IMR-90 (cell line): ENCODE measurements around the gene PLCD1. TPM values are rescaled to one million over a fixed set of nuclear protein-coding genes. Genes with fewer than 3 reads are reported as not detected.
A peak's percentile ranks its signal among the peaks of the same experiment; 100 is the strongest.

Experiments
- ATAC-seq: fragments of 200-7000 bp; cut with Tn5 transposase; 2 replicates; pipeline ENCODE4 v1.9.1; 2020; ENCODE audit warnings: low read depth, mild to moderate bottlenecking, moderate library complexity
- BruUV-seq: library from RNA; stranded (reverse); fragments of 400-500 nt; replicated peaks from 2 replicates; lab custom pipeline; 2021; lab: Mats Ljungman, UMichigan
- CTCF ChIA-PET: fragments of 300-600 bp; formaldehyde crosslinking; extraction: SDS; loops from one replicate; lab custom pipeline; 2021; ENCODE audit warnings: antibody characterized with exemption; lab: Yijun Ruan, JAX
- POLR2A ChIA-PET: fragments of 300-600 bp; sonication (Branson Sonifier 250); formaldehyde crosslinking; loops from one replicate; lab custom pipeline; 2022; ENCODE audit warnings: antibody characterized with exemption; ENCODE audit not compliant: unreplicated experiment; lab: Charles Lee
- DNase-seq: peaks from one replicate; pipeline ENCODE4 v3.0.0; 2013
- H2AFZ ChIP-seq: replicated peaks from 2 replicates; pipeline ENCODE3; 2013; ENCODE audit warnings: low read length, mild to moderate bottlenecking; ENCODE audit not compliant: poor library complexity
- H2AK5ac ChIP-seq: 2 replicates; pipeline ENCODE4 v1.6.1; 2013; ENCODE audit warnings: low read depth, low read length, inconsistent platforms
- H2AK9ac ChIP-seq: replicated peaks from 2 replicates; pipeline ENCODE3; 2013; ENCODE audit warnings: mild to moderate bottlenecking, low read depth, low read length, moderate library complexity; ENCODE audit not compliant: poor library complexity
- H2BK120ac ChIP-seq: 2 replicates; pipeline ENCODE4 v1.6.1; 2013; ENCODE audit warnings: low read depth, low read length, inconsistent platforms
- H2BK15ac ChIP-seq: 3 replicates; pipeline ENCODE4 v1.6.1; 2013; ENCODE audit warnings: low read depth, low read length, inconsistent platforms
- H2BK20ac ChIP-seq: 2 replicates; pipeline ENCODE4 v1.6.1; 2013; ENCODE audit warnings: low read depth, mild to moderate bottlenecking, inconsistent platforms, low read length, moderate library complexity
- H2BK5ac ChIP-seq: 2 replicates; pipeline ENCODE4 v1.6.1; 2013; ENCODE audit warnings: mild to moderate bottlenecking, low read depth, low read length, inconsistent platforms; ENCODE audit not compliant: poor library complexity, severe bottlenecking
- H3K14ac ChIP-seq: replicated peaks from 2 replicates; pipeline ENCODE4 v1.6.1; 2013; ENCODE audit warnings: low read depth, low read length, inconsistent platforms
- H3K18ac ChIP-seq: 2 replicates; pipeline ENCODE4 v1.6.1; 2013; ENCODE audit warnings: low read depth, low read length, control low read depth
- H3K23ac ChIP-seq: 2 replicates; pipeline ENCODE4 v1.6.1; 2013; ENCODE audit warnings: low read depth, low read length, inconsistent platforms
- H3K27ac ChIP-seq: 2 replicates; pipeline ENCODE4 v1.5.1; 2013; ENCODE audit warnings: mild to moderate bottlenecking, control low read depth, low read length; ENCODE audit not compliant: insufficient read depth
- H3K27me3 ChIP-seq: 2 replicates; pipeline ENCODE4 v1.6.1; 2013; ENCODE audit warnings: low read length; ENCODE audit not compliant: control insufficient read depth, insufficient read depth
- H3K36me3 ChIP-seq: 2 replicates; pipeline ENCODE4 v1.6.1; 2013; ENCODE audit warnings: low read length, mixed read lengths; ENCODE audit not compliant: control insufficient read depth, insufficient read depth
- H3K4ac ChIP-seq: 2 replicates; pipeline ENCODE4 v1.6.1; 2013; ENCODE audit warnings: low read depth, low read length, inconsistent platforms
- H3K4me1 ChIP-seq: 2 replicates; pipeline ENCODE4 v1.6.1; 2013; ENCODE audit warnings: low read length, mixed read lengths; ENCODE audit not compliant: control insufficient read depth, insufficient read depth
- H3K4me2 ChIP-seq: 2 replicates; pipeline ENCODE4 v1.6.1; 2013; ENCODE audit warnings: low read depth, mild to moderate bottlenecking, control low read depth, low read length, moderate library complexity
- H3K4me3 ChIP-seq: 2 replicates; pipeline ENCODE4 v1.5.1; 2013; ENCODE audit warnings: low read depth, mild to moderate bottlenecking, control low read depth, low read length, moderate library complexity; ENCODE audit not compliant: insufficient read depth
- H3K56ac ChIP-seq: 2 replicates; pipeline ENCODE4 v1.6.1; 2013; ENCODE audit warnings: low read length, inconsistent platforms; ENCODE audit not compliant: insufficient read depth; ENCODE audit errors: extremely low read depth
- H3K79me1 ChIP-seq, 2 experiments: 2 replicates each; pipeline ENCODE4 v1.6.1; 2013; ENCODE audit warnings: low read length in 2 of 2, inconsistent platforms in 1 of 2, low read depth in 1 of 2
- H3K9ac ChIP-seq: 2 replicates; pipeline ENCODE4 v1.6.1; 2013; ENCODE audit warnings: low read depth, low read length, control low read depth
- H3K9me1 ChIP-seq: 2 replicates; pipeline ENCODE4 v1.6.1; 2013; ENCODE audit warnings: low read length, inconsistent platforms; ENCODE audit not compliant: insufficient read depth
- H3K9me3 ChIP-seq: 2 replicates; pipeline ENCODE4 v1.6.1; 2013; ENCODE audit warnings: low read length; ENCODE audit not compliant: control insufficient read depth, insufficient read depth
- H4K20me1 ChIP-seq: 2 replicates; pipeline ENCODE4 v1.6.1; 2013; ENCODE audit warnings: low read length, inconsistent platforms; ENCODE audit not compliant: insufficient read depth
- H4K5ac ChIP-seq: 2 replicates; pipeline ENCODE4 v1.6.1; 2013; ENCODE audit warnings: mild to moderate bottlenecking, low read depth, low read length, control low read depth
- H4K8ac ChIP-seq, 2 experiments: 2 replicates each; pipeline ENCODE4 v1.6.1; 2013; ENCODE audit warnings: low read depth in 2 of 2, low read length in 2 of 2, control low read depth in 1 of 2, inconsistent platforms in 1 of 2
- H4K91ac ChIP-seq: 2 replicates; pipeline ENCODE4 v1.6.1; 2013; ENCODE audit warnings: low read depth, low read length, inconsistent platforms; ENCODE audit not compliant: insufficient read depth
- NFE2L2 ChIP-seq: fragments of 150-350 bp; IDR thresholded peaks from 2 replicates; pipeline ENCODE4 v1.6.1; 2016; ENCODE audit warnings: low read depth, mild to moderate bottlenecking, low read length
- WGBS, 2 experiments: methylation state at CpG; one replicate each; pipeline versions ENCODE4 v1.1.5 to v1.1.7; 2013; ENCODE audit warnings: missing lambda C conversion rate in 2 of 2; ENCODE audit not compliant: insufficient read length in 1 of 2; ENCODE audit errors: extremely low coverage in 2 of 2; 5-methylcytosine and 5-hydroxymethylcytosine counted together
- dilution Hi-C: fragments of 300-500 bp; cut with HindIII; formaldehyde crosslinking; loops from one replicate; pipeline ENCODE4 v1.14.3; 2018; ENCODE audit warnings: low sequenced_read_pairs; ENCODE audit not compliant: unreplicated experiment
- in situ Hi-C: fragments of 300-500 bp; cut with MboI; formaldehyde crosslinking; loops from 3 replicates; pipeline ENCODE4 v1.14.3; 2019; ENCODE audit warnings: low sequenced_read_pairs, inconsistent platforms, mixed read lengths
- intact Hi-C: fragments of 100-400 bp; cut with micrococcal nuclease; formaldehyde crosslinking; loops from 2 replicates; pipeline ENCODE4 v1.10.0; 2022
- polyA plus RNA-seq, 3 experiments: library from polyadenylated mRNA; depleted of rRNA; stranded (reverse); fragments of >200 nt; gene quantifications; 2 replicates each; pipeline ENCODE4 v1.2.3, GENCODE V29; 2012; ENCODE audit warnings: low replicate concordance in 1 of 3
- total RNA-seq: library from RNA; depleted of rRNA; stranded (reverse); fragments of >200 nt; gene quantifications from 2 replicates; pipeline ENCODE4 v1.2.3, GENCODE V29; 2012

The PLCD1 gene
- total and polyA plus RNA-seq, 2 of the 4 experiments (the other 2 are of a cell fraction), result 14.9 to 16.3 TPM

DNA sequence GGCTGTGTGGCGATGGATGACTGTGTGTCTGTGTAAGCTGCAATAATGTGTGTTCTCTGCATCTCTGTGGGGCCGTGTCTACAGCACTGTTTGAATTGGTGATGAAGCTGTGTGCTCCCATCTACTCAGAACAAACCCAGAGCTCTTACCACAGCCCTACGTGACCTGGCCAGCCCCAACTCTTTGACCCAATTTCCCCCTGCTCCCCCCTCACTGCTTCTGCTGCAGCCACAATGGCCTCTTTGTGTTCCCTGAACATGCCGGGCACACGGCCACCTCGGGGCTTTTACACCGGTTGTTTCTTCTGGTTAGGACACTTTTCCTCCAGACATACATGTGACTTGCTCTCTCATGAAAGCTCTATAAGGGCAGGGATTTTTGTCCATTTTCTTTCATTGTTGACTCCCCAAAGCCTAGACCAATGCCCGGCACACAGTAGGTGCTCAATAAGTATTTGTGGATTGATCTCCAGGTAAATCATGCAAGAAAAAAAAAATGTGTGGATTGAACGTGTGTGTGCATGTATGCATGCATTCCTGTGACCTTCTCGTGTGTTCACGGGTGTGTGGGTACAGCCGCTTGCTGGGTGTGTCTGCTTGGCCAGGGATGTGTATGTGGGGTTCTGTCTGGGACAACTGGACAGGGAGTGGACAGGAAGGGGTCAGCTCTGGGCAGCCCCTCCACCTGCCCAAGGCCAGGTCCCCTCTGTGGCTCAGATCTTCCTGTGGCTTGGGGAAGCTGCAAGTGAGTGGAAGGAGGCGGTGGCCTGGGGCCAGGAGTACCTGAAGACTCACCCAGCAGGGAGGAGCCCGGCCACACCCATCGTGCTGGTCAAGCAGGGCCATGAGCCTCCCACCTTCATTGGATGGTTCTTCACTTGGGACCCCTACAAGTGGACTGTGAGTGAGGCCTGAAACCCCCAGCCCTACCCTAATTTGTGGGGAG, 24.1 kb downstream of the PLCD1 start:
- Histone ChIP-seq H3K23ac (no peak overlapping the region), H3K79me1 (no peaks in the 10 kb centered on the region), H3K9me1 (peaks cover 8% of the 10 kb centered on the region; the same call in 1 of the 2 replicates), H2BK120ac (no peak overlapping the region), H3K4me2 (no peak overlapping the region), H3K4me1 (no peaks in the 10 kb centered on the region), H3K4ac (no peak overlapping the region), H2BK5ac (no peak overlapping the region), H4K8ac (no peak overlapping the region), H2AK9ac (peak overlapping the region; percentile 39), H3K56ac (no peak overlapping the region), H4K20me1 (peaks cover 8% of the 10 kb centered on the region; the same call in 1 of the 2 replicates), H2BK15ac (no peak overlapping the region), H4K5ac (no peak overlapping the region), H2AK5ac (no peak overlapping the region), H3K27me3 (no peaks in the 10 kb centered on the region), H3K14ac (no peak overlapping the region), H3K18ac (no peak overlapping the region), H3K9ac (no peak overlapping the region), H4K91ac (no peak overlapping the region), H2AFZ (no peak overlapping the region), H3K36me3 (peaks cover 28% of the 10 kb centered on the region), H3K27ac (no peak overlapping the region), H3K4me3 (no peak overlapping the region), H2BK20ac (no peak overlapping the region), H3K9me3 (no peaks in the 10 kb centered on the region)
- ATAC-seq, result no peak
- ChIA-PET POLR2A (no interaction called here), CTCF (no interaction called here)
- TF ChIP-seq NFE2L2, result no peak
- dilution Hi-C loops (no loop called here), in situ Hi-C loops (no loop called here), intact Hi-C loops (no loop called here)
- no peak for DNase-seq
- 96% methylated on average over 4 of the region's 15 CpGs; no CpG with 5 or more reads in 1 of the 2 experiments for WGBS, 2 experiments
- no TSS peak for BruUV-seq
